PFSK-1 (cell line): Measurements from ENCODE around the gene ZNF346.

Experiments used
- FOXP2 ChIP-seq: optimal IDR thresholded peaks from 2 replicates; pipeline ENCODE3; 2011; ENCODE audit warnings: borderline replicate concordance, control low read depth, inconsistent platforms; ENCODE audit not compliant: insufficient read depth; ENCODE audit errors: extremely low read length, extremely low read depth
- POLR2AphosphoS5 ChIP-seq: IDR thresholded peaks from 2 replicates; pipeline ENCODE4 v1.6.1; 2012; ENCODE audit warnings: low read depth, mild to moderate bottlenecking, control low read depth, low read length, moderate library complexity
- REST ChIP-seq, 2 experiments: IDR thresholded peaks; 2 replicates each; pipeline versions ENCODE4 v1.6.1 to v1.8.0; 2011 to 2012; ENCODE audit warnings: low read depth in 2 of 2, low read length in 2 of 2, control low read depth in 1 of 2, inconsistent platforms in 1 of 2, mild to moderate bottlenecking in 1 of 2, moderate library complexity in 1 of 2; ENCODE audit not compliant: insufficient read depth in 1 of 2
- TAF1 ChIP-seq: IDR thresholded peaks from 2 replicates; pipeline ENCODE4 v1.6.1; 2012; ENCODE audit warnings: low read length, control low read depth, borderline replicate concordance; ENCODE audit not compliant: insufficient read depth

DNA sequence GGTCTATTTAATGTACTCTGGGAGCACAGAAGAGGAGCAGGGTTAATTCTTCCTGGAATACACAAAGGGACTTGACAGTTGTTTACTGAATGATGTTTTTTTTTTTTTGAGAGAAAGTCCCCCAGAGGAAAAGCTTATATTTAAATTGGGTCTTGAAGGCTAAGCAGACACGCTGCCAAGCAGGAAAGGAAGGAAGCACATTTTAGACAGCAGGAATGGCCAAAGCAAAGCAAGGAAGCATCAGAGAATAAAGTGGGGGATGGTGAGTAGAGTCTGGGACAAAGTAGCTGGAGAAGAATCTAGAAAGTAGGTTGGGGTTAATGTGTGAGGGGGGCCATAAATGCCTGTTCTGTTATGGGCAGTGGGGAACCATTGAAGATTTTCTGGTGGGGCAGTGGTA lies 21.5 kb downstream of the ZNF346 start:
- TF ChIP-seq POLR2AphosphoS5: no peak
- no peak for TF ChIP-seq REST (IDR thresholded peaks at IDR 0.05; ENCODE audit: insufficient read depth in 1 of 2, low read depth in 2 of 2, low read length in 2 of 2)
- TF ChIP-seq TAF1: no peak
- no peak for TF ChIP-seq FOXP2
